NB4 (cell line): ENCODE measurements around the gene TMPRSS3.

Experiments
- DNase-seq: peaks from one replicate; pipeline ENCODE4 v3.0.0; 2010; ENCODE audit warnings: low read depth
- H3K4me3 ChIP-seq: one replicate; pipeline ENCODE4 v1.5.1; 2011; ENCODE audit warnings: mild to moderate bottlenecking, low read depth, low read length, moderate library complexity
- MYC ChIP-seq: IDR thresholded peaks from 2 replicates; pipeline ENCODE4 v1.6.1; 2011; ENCODE audit warnings: low read depth, low read length
- POLR2A ChIP-seq: IDR thresholded peaks from 2 replicates; pipeline ENCODE4 v1.6.1; 2011; ENCODE audit warnings: mild to moderate bottlenecking; ENCODE audit not compliant: insufficient read length; ENCODE audit errors: extremely low read depth
- TF ChIP-seq, protein P1 (sequence below): IDR thresholded peaks from one replicate; pipeline ENCODE4 v1.5.1; 2012; ENCODE audit warnings: low read depth, low read length
- TF ChIP-seq, protein P2 (sequence below): IDR thresholded peaks from 2 replicates; pipeline ENCODE4 v1.6.1; 2011; ENCODE audit warnings: low read depth, low read length

TMPRSS3 gene

DNA sequence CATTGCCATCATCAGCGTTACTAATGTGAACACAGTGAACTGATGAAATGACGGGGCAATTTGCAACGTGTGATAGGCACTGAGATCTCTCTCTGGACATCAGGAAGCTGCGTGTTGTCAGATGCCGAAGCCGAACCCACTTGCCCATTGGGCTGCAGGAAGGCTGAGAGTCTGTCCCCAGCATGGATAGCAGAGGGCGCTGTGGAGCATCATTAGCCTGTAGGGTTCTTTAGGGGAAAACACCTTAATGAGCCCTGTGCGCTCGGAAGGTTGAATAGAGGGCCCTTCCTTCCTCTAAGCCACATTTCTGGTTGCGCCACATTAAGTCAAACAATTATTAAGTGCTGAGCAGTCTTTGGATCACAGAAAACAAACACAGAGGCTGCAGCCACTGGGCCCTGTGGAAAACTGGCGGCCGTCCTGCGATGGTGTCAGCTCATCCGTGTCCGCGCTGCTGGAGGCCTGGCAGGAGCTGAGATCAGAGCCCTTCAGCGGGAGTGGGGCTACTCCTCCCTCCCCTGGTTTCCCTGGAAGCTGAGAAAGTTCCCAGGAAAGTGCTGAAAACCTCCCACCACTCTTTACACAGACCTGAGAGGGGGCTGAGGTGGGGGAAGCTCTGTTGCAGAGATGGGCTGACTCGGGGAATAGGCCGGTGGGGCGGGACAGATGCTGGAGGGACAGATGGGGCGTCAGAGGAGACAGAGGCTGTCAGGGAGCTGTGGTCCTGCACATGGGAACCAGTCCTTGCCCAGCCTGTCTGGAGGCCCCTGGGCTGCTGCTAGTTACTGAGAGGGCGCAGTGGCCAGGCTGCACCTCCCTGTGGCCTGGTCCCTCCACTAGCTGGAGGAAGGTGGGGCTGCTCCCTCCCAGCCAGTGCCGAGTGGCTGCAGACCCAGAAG is 57.8 kb downstream of the TMPRSS3 start:
- H3K4me3 ChIP-seq = no peak overlapping the region
- DNase-seq = peak; percentile 70
- TF ChIP-seq, protein P1, sequence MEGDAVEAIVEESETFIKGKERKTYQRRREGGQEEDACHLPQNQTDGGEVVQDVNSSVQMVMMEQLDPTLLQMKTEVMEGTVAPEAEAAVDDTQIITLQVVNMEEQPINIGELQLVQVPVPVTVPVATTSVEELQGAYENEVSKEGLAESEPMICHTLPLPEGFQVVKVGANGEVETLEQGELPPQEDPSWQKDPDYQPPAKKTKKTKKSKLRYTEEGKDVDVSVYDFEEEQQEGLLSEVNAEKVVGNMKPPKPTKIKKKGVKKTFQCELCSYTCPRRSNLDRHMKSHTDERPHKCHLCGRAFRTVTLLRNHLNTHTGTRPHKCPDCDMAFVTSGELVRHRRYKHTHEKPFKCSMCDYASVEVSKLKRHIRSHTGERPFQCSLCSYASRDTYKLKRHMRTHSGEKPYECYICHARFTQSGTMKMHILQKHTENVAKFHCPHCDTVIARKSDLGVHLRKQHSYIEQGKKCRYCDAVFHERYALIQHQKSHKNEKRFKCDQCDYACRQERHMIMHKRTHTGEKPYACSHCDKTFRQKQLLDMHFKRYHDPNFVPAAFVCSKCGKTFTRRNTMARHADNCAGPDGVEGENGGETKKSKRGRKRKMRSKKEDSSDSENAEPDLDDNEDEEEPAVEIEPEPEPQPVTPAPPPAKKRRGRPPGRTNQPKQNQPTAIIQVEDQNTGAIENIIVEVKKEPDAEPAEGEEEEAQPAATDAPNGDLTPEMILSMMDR = peak; percentile 79
- TF ChIP-seq, protein P2, sequence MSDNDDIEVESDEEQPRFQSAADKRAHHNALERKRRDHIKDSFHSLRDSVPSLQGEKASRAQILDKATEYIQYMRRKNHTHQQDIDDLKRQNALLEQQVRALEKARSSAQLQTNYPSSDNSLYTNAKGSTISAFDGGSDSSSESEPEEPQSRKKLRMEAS = no peak

DNA sequence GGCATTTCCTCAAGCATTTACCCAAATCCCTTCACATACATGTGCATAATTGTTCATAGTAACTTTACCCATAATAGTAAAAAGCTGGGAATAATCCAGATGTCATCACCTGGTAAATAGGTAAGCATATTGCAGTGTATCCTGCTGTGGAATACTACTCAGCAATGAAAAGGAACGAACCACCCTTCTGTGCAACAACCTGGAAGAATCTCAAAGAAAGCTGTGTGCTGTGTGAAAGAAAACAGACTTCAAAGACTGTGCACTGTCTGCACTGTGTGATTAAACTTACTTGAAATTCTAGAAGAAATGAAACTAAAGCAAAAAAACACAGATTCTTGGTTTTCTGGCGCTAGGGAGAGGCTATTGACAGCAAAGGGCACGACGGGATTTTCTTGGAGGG is 58.6 kb downstream of the TMPRSS3 start:
- TF ChIP-seq MYC = no peak
- TF ChIP-seq, protein P2 = no peak
- no peak for TF ChIP-seq POLR2A
- TF ChIP-seq, protein P1 = no peak
- H3K4me3 ChIP-seq = no peak overlapping the region
- DNase-seq = no peak

DNA sequence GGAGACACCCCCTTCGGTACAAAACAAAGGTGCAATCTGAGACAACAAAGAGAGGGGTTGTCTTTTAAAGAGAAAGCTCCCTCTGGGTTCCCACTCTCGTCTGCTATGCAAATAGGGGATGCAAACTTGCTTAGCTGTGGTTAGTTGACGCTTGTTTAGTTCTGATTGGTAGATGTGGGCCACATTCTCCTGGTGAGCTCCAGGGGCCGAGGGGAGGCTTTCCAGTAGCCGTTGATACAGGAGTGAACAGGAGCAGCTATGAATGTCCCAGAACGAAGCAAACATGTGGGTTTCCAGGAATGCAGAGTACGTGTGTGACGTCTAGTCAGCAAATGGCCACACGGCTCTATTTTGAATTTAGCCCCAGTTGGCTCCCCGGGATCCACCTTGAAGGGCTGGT is 59.8 kb downstream of the TMPRSS3 start:
- DNase-seq = no peak
- no peak overlapping the region for H3K4me3 ChIP-seq
- TF ChIP-seq MYC (no peak), POLR2A (no peak)
- TF ChIP-seq, protein P2 = no peak
- TF ChIP-seq, protein P1 = no peak

DNA sequence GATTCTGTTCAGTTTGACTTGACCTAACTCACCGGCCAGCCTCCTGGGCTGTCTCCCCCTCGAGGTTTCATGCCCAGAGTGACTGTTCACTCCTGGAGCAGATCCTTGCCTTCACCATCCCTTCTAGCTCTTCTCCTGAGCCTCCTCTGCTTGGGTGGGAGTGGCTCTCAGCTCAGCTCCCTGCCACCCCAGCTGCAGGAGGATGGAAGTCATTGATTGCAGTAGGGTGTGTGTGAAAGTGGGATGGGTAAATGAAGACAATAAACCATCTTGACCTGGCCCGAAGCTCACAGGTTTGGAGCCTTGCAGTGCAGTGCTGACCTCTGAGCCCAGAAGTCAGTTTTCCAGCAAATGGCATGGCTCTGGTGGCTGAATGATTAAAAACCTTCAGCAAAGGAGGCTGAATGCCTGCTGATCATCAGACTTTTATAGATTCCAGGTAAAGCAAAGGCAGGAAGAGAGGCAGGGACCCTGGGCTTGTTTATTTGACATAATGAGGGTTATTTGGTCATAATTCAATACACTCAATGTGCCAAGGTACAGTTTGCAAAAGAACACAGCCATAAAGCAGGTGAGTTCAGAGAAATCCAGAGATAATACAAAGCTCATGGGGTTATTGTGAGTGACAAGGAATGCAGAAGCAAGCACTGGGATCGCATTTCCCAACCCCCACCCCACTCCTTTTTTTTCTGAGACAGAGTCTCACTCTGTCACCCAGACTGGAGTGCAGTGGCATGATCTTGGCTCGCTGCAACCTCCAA is 63.1 kb downstream of the TMPRSS3 start:
- H3K4me3 ChIP-seq = no peak overlapping the region
- DNase-seq = no peak
- TF ChIP-seq POLR2A (no peak), MYC (no peak)
- TF ChIP-seq, protein P2 = no peak
- TF ChIP-seq, protein P1 = no peak

DNA sequence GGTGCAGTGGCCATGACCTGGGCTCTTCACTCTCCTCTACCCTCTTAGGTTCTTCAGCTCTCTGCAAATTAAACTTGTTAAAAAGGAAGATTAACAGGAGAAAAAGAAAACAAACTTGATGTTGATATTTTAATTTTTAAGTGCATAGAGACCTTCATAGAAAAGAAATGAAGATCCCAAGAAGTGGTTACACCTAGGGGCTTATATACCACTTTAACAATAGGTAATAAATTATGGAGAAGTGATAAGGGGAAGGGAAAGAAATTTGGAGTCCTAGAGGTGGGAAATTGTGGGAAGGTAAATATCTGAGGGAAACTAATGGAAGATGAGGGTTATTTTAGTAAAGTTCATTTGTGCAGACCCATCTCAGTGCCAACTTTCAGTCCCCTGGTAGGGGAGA is 64.2 kb downstream of the TMPRSS3 start:
- TF ChIP-seq, protein P2 = no peak
- TF ChIP-seq MYC = no peak
- DNase-seq = no peak
- no peak overlapping the region for H3K4me3 ChIP-seq
